DLD1 (cell line): ENCODE measurements around the gene MAD1L1.

Experiments used
- in situ Hi-C: cut with HindIII; loops from 2 replicates; pipeline ENCODE4 v1.10.0; 2017; ENCODE audit warnings: low sequenced_read_pairs

The MAD1L1 gene

DNA sequence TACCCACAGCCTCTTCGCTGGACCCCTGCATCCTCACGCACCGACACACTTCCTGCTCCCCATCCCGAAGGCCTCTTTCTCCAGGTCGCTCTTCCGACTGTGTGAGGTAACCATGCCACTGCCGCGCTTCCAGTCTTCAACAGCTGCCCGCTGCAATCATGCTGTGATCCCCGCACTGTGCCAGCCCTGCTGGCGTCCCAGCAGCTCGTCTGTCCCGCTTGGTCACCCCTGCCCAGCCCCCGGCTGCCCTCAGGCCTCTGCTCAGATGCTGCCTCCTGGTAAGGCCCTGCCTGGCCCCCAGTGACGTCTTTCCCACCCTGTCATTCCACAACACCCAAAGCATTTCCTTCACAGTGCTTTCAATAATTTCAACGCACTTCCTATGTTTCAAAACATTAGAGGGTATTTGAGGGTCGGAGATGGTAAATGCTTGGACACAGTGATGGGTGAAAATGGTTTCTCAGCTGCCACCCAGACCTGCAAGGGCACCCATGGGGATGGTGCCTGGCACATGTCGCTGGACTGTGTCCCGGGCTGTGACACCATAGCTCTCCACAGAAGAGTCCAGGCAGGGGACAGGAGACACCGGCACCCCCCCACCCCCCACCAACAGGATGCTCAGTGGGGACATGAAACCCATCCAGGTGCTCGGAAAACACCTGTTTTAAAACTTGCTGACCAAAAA, 125.2 kb downstream of the MAD1L1 start:
- in situ Hi-C loops: no loop called here

DNA sequence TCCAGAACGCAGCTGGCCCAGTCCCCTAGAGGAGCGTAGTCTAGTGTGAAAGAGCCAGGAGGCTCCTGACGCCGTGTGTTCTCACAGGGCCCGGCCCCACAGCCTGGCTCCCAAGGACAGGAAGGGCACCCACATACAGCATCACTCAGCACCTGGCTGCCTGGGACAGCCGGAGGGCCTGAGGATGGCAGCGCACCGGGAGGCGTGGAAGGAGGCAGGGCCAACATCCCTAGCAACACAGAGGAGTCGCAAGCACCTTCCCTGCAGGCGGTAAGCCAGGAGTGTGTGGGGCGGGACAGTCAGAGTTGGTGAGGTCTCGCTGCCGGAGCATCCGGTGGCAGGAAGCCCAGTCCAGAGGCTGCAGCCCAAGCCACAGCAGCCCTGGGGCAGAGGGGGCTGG, 125.8 kb downstream of the MAD1L1 start:
- in situ Hi-C loops: no loop called here

DNA sequence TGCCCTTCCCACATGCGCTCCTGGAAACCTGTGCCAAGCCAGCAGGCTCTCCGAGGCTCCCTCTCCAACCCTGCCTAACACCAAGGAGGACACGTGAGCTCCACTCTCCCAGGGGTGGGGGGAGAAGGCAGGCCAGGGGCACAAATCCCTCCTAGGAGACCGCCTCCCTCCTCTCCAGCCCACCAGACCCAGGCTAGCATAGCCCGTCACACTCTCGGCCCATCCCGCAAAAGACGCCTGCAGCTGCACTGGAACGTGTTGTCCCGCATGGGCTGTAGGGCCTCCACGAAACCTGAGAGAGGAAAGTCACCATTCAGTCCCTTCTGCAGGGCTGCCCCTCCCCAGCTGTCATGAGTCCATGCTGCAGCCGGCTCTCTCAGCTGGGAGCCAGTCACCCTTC, 126.3 kb downstream of the MAD1L1 start:
- in situ Hi-C loops: no loop called here

DNA sequence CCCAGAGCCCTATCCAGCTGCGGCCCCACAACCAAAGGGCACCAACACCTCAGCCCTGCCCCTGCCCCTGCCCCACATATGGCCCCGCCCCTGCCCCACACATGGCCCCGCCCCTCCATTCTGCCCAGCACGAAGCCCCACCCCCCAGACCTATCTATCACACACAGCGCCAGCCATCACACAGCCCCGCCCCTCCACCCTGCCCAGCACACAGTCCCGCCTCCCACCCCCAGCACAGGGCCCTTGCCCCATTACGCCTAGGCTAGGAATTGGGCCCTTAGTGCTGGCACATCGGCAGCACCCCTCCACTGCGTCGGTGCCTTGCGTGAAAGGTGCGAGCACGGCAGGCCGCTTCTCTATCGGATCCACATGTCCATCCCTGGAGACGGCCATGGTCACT, 126.8 kb downstream of the MAD1L1 start:
- in situ Hi-C loops: no loop called here

DNA sequence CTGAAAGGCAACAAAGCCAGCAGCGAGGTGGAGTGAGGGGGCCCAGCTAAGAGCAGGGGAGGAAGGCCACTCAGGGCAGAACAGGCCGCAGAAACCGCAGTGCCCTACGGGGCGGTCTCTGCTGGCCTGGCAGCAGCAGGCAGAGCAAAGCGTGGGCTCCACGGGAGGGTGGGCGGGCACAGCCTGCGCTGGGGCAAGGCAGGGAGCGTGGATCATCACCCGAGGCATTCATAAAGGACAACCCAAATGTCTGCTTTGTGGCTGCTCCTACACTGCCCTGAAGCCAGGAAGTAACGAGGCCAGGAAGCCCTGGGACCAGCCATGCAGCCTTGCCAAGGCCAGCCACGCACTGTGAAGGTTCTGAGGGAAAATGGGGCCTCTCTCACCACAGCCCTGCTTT, 127.5 kb downstream of the MAD1L1 start:
- in situ Hi-C loops: no loop called here

DNA sequence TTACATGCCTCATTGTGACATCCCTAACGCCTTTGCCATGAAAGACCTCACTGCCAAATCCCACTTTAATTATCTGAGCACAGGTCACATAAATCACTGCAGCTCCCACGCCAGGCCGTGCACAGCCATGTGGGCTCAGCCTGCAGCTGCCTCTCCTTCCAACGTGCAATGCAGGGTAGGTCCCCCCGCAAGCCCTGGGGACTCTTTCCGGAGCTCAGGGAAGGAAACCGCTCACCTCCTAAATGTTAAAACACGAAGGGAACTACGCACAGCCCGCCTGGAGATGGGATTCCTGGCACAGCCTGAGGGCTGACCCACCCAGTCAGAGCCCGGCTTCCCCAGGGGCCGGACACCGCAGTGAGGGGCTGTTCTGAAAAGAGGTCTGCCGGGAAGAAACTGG, 128.0 kb downstream of the MAD1L1 start:
- in situ Hi-C loops: no loop called here

DNA sequence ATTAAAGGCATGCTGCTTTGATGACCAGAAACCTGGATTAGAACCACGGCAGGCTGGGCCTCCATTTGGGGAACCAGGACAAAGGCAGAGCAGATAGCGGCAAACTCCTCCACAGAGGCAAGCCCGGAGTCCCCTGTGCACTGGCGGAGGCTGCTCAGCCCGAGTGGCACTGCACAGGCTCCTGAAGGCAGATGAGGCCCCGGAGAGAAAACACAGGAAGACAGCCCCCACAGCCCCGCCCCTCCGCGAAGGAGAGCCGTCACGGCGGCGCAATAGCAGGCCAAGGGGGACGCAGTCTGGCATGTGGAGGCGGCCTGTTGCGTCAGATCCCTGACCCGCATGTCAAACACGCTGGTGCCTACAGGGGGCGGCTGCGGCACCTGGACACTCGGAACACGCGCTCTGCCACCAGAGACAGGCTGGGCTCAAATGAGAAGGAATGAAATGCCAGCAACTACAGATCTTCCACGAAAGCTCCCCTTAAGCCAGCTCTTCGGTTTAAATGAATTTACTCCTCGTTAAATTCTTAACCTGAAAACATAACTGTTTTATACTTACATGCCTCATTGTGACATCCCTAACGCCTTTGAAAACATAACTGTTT, 128.5 kb downstream of the MAD1L1 start:
- in situ Hi-C loops: no loop called here

DNA sequence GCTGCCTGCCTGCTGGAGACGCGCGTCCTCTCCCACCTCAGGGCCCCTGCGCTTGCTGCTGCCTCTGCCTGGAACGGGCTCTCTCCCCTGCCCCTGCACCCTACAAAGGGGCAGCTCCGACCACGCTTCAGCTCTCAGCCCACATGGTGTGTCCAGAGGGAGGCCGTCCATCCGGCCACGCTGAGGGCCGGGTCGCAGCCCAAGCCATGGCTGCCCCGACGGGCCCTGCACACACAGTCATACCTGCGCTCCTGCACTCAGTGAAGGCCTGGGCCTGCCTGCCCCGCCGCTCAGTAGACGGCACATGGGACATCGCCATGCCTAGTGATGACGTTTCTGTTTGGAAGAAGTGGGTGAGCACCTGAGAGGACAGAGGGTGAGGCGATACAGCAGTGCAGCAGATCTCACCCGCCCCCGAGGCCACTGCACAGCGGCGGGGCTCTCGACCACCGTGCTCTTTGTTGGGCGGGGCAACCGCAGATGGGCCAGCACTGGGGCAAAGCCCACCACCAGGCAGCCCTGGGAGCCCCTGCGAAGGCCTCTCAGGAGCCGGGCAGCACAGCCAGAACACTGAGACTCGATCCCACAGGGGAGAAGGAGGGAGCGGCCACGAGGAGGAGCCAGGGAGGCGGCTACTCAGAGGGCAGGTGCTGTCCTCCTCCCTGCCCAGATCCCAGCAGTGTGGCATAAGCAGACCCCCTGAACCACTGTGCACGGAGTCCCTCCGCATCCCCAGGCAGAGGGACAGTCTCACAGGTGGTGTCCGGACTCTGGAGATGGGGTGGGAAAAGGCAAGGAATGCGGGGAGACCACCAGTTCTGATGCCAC, 129.5 kb downstream of the MAD1L1 start:
- in situ Hi-C loops: no loop called here

DNA sequence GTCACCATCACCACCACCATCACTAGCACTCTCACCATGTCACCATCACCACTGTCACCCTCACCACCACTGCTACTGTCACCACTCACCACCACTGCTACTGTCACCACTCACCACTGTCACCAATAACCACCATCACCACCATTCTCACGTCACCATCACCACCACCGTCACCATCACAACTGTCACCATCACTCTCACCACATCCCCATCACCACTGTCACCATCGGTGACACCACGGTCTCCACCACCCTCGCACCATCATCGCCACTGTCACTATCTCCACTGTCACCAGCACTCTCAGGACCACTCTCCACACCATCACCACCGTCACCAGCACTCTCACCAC, 130.4 kb downstream of the MAD1L1 start:
- in situ Hi-C loops: no loop called here

DNA sequence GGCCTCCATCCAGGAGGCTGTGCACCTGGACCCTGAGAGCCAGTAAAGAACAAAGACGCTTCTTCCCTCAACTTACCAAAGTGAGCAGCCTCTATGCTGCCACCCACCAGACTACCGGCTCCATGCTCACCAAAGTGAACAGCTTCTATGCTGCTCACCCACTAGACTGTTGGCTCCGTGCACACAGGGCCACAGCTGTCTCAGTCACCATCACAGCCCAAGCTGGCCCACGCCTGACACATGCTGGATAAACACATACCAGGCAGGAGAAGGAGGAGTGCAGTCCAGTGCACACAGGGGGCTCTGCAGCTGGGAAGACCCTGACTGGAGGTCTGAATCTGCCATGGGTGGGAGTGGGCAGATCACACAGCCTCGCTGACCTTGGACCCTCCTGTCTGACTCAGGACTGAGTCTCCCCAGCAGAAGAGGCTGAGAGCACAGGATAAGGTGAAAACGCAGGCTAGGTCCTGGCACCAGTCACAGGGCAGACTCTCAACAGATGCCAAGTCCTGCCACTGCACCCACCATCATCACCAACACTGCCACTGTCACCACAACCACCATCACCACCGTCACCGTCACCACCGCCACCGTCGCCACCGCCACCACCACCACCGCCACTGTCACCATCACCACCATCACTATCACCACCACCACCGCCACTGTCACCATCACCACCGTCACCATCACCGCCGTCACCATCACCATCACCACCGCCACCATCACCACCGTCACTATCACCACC, 130.9 kb downstream of the MAD1L1 start:
- in situ Hi-C loops: no loop called here

DNA sequence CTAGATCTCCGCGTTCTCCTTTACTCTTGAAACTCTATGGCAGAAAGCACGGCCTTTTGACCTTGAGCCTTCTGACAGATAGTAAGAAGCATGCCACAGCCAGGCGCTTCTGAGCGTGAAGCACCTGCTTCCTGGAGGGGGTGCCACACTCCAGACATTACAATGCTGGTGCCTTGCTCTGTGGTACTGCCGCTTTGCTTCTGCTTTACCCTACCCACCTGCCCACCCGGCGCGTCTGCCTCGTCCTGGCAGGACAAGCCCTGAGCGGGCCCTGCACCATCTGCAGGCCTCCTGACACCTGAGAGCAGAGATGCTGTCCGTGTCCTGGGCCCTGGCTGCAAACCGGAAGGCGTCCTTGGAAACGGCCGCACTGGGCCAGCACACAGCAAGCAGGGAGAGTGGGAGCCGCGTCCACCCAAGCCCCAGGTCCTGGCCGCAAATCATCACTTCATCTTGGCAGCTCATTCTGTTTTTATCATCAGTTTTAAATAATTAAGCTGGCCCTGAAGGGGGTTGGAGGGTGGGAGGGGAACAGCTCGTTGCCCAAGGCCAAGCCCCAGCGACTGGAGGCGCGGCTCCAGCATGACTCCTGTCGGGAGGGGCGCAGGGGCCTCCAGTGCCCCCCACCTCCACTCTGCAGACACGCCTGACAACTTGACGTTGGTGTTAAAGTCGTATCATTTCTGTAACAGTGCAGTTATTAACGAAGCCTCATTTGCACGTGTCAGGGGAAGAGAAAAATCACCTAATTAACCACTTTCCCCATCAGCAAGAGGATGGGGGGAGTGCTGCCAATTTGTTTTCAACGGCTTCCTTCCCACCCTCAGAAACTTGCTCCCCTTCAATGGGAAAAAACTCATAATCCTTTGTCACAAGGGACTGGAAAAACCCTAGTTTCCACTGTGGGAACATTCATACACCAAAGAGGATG, 132.2 kb downstream of the MAD1L1 start:
- in situ Hi-C loops: no loop called here

DNA sequence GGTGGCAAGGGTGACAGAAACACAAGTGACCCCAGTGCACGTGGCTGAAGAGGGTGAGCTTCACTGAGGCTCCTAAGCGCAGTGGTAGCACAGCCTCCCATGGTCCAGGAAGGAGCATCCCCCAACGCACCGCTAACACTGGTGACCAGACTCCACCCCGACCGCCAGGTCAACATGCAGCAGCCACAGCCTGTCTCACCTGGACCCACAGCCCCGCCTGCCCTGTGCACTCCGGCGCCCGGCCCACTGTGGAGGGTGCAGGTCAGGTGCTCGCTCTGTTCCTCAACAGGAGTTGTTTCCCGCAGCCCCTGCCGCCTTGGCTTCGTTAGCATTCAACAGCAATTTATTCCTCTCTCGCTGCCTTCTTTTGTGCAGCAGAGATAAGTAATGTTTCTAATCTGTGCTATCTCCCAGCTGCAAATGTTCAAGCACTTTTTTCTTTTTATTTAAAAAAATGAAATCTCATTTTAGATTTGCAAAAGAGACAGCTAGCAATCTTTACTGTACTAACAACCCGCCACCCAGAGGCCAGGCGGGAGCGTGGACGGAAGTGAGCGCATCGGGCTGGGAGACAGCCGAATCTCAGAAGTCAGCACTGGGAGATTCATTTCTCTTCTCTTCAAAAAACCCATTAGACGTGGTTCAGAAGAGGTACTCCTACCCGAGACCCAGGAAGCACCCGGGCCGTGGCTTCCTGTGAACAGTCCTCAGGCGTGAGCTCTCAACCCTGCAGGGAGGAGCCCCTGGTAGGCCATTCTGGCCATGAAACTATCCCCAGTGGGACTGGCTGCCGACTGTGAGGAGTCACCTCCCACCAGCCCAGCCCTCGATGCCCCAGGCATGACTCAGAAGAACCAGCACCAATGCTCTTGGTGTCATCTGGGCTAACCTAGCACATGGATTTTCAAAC, 133.4 kb downstream of the MAD1L1 start:
- in situ Hi-C loops: no loop called here

DNA sequence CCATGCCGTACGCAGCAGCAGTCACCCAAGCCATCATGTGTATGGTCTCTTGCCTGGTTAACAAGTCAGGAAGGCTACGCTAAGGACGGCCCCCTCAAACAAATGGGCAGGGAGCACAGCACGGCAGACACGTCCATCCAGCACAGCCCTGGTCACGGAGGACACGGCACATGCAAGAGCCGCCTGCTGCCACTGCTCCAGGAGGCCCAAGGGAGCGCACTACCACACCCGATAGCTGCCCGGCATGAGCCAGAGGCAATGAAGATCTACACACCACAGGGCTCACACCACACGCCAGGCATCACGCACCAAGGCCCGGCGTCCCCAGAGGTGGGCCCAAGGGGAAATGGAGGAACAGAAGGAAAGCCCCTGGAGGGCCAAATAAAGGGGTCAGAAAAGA, 134.2 kb downstream of the MAD1L1 start:
- in situ Hi-C loops: no loop called here

DNA sequence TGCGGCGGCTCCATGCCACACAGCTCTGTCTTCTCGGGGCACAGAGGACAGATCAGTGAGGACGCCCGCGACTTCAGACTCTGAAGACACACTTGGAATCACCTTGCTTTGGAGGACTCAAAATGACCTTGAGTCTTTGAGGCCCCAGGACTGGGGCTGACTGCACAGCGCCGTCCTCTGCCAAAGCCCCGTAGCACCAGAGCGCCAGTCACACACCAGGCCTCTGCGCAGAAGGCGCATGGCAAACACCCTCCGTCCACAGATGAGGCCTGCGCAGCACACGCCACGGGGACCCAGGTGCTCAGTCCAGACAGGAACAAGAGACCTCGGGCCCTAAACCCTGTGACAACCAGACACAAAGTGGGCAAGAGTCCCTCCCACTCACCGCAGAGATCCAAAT, 134.7 kb downstream of the MAD1L1 start:
- in situ Hi-C loops: no loop called here

DNA sequence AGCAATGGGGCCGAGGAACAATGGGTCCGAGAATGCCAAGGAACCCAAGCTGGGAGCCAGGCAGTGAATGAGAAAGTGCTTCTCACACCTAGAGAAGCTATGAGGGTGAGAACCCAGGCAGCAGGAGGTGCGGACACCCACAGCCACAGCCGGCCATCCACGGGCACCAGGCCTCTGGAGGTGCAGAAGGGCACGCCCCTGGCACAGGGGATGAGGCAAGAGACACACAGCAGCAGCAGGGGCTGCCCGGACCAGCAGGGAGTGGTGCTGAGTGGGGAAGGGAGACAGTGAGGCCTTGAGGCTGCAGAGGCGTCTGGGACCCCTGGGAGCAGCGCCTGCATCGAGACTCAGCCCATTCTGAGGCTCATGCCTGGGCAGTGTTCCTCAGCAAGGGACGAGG, 135.3 kb downstream of the MAD1L1 start:
- in situ Hi-C loops: no loop called here

DNA sequence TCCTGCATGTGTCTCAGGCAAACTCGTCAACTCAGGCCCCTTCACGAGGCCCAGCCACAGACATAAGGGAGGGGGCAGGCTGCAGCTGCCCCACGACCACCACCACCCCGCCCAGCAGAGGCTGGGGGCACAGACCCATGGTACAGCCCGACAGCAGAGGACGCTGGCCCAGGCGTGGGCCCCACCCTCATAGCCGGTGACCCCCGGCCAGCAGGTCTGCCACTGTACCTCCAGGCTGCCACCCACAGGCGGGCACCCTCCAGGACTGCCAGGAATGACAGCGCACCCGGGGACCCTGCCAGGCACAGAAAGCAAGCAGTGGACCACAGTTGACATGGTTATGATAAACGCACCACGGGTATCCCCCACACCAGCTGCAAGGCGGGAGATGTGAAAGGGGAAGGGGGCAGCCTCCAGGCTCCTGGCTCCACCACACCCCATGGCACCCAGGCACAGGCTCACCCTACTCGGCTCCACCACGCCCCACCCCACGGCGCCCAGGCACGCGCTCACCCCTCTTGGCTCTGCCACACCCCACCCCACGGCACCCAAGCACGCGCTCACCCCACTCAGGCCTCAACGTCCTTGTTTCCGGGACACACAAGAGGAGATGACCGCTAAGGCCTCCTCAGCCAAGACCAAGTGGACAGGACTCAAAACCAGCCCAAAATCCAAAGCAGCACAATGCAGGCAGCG, 135.9 kb downstream of the MAD1L1 start:
- in situ Hi-C loops: no loop called here

DNA sequence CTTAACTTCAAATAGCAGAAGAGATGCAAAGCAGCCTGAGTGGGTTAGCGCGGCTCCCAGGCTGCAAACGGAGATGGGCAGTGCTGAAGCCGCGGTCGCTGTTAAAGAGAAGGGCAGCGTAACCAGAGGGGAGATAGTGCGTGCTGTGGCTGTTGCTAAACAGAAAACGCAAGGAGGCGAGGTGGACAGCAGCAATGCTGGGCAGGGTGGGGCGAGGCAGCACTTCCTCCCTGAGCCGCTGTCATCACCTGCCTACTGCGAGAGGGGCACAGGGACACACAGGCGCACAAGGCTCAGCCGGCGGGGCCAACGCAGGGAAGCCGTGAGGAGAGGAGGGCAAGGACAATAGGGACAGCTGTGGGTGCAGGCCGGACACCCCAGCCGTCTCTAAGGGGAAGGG, 137.3 kb downstream of the MAD1L1 start:
- in situ Hi-C loops: no loop called here

DNA sequence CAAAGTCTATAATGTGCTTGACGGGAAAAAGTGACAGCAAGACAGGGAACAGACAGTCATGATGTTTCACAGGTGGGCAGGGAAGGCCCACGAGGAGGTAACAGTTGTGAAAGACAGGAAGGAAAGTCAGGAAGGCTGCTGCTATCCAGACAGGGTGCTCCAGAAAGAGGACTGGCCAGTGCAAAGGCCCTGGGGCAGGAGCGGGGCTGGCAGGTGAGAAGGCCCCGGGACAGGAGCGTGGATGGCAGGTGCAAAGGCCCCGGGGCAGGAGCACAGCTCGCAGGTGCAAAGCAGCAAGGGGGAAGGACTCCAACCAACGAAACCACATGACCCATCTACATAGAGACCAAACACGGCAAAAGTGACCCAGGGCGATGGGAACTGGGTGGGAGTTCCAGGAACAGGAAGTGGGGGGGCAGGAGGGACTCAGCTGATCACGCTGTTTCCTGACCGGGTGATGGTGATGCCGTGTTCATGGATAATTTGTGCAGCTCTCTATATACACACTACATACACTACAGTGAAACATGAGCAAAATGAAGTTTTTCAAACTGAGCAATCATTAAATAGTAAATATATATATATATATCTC, 138.2 kb downstream of the MAD1L1 start:
- in situ Hi-C loops: no loop called here

DNA sequence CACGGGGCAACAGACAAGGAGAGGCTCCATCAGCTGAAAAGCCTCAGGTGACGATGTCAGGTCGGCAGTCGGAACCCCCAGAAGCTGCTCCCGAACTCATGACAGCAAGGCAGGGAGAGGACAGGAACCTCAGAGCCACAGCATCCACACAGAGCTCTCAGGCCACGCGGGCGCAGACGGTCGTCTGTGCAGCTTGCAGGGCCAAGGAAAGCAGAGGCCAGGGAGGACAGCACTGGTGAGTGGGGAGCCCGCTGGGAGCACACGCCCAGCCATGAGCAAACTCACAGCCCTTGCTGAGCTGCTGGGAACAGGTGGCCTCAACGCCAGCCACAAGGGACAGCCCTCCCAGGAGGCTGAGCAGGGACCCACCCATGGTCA, 138.9 kb downstream of the MAD1L1 start:
- in situ Hi-C loops: no loop called here
